HG03378 (cell line): ENCODE data around the gene ALDH5A1.
A peak's percentile ranks its signal among the peaks of the same experiment; 100 is the strongest.
"Not testable (repeated sequence)": the region's sequence is repeated elsewhere in the genome, so short reads cannot be mapped to it uniquely, and the experiment has no call there.

Source experiments
- ATAC-seq: cut with Tn5 transposase; IDR thresholded peaks from one replicate; pipeline ENCODE4 v1.9.1; 2021; ENCODE audit warnings: mild to moderate bottlenecking, moderate library complexity; ENCODE audit not compliant: unreplicated experiment

The ALDH5A1 gene

DNA sequence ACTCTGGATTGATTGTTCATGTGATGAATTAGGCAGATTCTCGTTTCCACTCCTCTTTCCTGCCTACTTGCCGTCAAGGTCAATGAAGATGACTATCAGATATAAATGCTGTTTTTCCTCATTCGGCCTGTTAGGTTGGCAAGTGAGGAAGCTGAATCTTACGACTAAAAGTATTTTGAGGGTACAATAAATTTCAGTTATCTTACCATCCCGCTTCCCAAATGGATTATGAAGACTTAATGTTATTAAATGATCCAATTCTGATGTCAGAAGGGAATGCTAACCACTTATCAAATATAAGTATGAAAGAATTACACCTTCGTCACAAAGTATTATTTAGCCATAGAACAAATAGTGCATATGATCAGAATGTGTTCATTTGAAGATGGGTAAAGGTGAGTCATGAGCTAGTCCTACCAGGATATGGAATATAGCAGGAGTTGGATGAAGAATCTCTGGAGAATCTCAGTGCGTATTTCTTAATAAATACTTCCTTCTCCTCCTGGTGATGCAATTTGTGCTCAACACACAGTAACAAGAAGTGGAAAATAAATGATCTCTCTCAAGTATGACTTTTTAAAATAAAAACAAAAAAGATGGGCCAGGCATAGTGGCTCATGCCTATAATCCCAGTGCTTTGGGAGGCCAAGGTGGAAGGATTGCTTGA, 10.0 kb upstream of the ALDH5A1 start:
- no peak for ATAC-seq

GRCh38 chr6:24486065-24486464, 8.7 kb upstream of the ALDH5A1 start:
- no peak for ATAC-seq

- no peak for ATAC-seq
Measured at GRCh38 chr6:24489470-24489869, 5.3 kb upstream of the ALDH5A1 start, which contains the start of gene GPLD1. GPLD1 (minus strand) TSS chr6:24489578; CDS start chr6:24489511, 67 bp downstream.

DNA sequence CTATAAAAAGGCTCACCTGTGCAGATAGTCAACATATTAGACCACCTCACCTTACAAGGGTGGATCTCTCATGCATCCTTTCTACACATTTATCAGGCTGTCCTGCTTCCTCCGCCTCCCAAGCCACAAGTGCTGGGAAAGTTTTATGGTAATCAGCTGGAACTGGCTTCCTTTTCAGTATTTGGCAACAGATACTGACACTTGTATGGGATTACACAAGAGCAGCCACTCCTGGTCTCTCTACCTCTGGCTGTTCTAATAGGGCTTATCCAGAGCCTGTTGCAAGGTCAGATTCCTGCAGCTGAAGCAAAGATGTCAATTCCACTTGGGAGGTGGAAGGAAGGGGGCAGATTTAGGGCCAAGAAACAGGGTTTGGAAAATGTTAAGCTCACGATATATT, 4.9 kb upstream of the ALDH5A1 start:
- no peak for ATAC-seq

- ATAC-seq, result no peak
Measured at GRCh38 chr6:24490948-24491347, 3.8 kb upstream of the ALDH5A1 start.

GRCh38 chr6:24492475-24492874, 2.3 kb upstream of the ALDH5A1 start:
- ATAC-seq, result no peak

- peak; percentile 12 for ATAC-seq
Measured at GRCh38 chr6:24493945-24494820, 586 bp upstream of the ALDH5A1 start.

DNA sequence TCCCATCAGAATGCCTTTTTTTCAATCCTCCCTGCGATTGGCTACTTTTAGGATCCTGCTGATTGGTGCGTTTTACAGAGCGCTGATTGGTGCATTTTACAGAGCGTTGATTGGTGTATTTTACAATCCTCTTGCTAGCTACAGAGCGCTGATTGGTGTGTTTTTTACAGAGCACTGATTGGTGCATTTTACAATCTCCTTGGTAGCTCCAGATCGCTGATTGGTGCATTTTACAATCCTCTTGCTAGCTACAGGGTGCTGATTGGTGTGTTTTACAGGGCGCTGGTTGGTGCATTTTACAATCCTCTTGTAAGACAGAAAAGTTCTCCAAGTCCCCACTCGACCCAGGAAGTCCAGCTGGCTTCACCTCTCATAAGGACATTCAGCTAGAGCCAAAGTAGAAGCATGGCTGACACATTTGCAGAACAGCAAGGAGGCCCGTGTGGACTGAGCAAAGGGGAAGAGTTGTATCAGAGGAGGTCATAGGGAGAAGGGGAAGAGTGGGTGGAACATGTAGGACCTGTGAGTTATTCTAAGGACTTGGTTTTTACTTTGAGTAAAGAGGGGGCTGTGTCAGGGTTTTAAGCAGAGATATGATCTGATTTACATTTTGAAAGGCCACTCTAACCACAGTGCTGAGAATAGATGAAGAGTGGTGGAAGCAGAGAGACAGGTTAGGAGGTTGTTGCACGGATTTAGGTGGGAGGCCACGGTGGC, 2.6 kb downstream of the ALDH5A1 start:
- no peak for ATAC-seq

- ATAC-seq, result no peak
Measured at GRCh38 chr6:24500683-24501082, 5.9 kb downstream of the ALDH5A1 start.

DNA sequence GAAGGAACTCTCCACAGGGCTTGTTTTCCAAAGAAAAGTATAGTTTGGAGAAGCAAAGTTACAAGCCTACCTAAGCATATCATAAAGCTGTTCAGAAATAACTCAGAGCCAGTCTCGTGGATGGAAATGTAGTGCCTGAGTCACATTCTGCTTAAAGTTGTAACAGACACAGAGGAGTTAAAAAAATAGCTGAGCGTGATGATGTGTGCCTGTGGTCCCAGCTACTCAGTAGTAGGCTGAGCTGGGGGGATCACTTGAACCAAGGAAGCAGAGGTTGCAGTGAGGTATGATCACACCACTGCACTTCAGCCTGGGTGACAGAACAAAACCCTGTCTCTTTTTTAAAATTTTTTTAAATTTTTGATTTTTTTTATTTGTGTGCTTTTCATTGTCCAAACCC, 6.6 kb downstream of the ALDH5A1 start:
- no peak for ATAC-seq

- no peak for ATAC-seq
Measured at GRCh38 chr6:24501914-24502313, 7.1 kb downstream of the ALDH5A1 start.

DNA sequence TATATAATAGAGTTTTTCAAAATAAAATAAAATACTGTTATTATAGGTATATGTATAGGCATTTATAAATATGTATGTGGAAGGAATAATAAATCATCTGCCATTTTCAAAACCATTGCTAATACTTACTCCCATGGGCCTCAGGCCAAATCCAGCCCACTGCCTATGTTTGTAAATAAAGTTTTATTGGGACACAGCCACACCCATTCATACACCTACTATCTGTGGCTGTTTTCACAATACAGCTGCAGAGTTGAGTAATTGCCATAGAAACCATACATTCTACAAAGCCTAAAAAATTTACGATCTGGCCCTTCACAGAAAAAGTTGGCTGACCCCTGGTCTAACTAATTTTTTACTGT, 9.5 kb downstream of the ALDH5A1 start:
- ATAC-seq, result no peak

DNA sequence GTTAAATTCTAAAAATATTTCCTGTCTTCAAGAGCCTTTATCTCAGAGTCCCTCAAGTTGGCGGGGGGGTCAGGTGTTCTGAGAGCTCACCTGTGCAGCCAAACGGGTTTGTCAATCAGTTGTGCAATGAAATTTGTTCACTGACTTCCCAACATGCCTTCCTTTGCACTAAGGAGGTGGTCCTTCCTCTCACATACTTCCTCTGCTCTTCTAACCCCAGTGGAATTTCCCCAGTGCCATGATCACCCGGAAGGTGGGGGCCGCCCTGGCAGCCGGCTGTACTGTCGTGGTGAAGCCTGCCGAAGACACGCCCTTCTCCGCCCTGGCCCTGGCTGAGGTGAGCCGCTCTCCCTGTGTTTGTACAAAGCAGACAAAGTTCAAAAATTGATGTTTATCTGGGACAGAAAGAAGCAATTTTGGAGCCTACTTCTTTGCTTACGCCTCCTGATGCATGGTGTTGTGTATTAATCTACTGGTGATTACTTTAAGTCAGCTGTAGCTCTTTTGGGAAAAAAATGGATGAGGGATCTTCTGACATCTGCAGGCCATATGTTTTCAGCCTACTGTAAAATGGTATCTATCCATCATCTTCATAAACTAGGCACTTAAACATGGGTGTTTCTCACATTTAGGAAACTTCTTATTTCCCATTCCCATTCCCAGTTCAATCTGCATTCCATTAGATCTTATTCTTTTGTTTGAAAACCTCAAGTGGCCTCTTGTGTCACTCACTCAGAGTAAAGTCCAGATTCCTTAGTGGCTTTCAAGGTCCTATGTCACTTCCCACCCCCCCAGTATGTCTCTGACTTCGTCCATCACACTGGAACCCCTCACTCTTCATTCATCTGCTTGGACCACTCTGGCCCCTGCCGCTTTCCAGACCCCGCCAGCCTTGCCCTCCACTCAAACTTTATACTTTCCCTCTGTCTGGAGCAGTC, 10.1 kb downstream of the ALDH5A1 start:
- no peak for ATAC-seq

GRCh38 chr6:24506814-24507520, 12.2 kb downstream of the ALDH5A1 start:
- no peak for ATAC-seq

- ATAC-seq, result not testable (repeated sequence)
Measured at GRCh38 chr6:24511976-24512375, 17.2 kb downstream of the ALDH5A1 start.

DNA sequence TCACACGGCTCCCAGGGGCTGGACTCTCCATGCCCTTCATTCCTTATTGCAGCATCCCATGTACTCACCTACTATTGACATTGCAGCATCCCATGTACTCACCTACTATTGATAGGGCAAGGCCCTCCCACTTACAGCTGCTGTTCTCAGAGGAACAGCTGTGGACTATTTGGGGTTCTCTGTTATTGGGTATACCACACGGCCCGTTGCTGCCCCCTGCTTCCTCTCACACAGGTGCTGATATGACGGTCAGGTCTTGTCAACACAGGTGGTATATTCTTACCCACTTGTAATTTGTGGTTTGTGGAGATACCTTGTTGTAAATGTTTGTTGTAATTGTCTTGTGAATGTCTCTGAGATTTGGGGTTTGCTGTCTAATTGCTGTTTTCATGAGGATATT, 18.8 kb downstream of the ALDH5A1 start:
- no peak for ATAC-seq

GRCh38 chr6:24517659-24518543, 23.1 kb downstream of the ALDH5A1 start:
- peak; percentile 86 for ATAC-seq

GRCh38 chr6:24520929-24521546, 26.3 kb downstream of the ALDH5A1 start:
- ATAC-seq, result peak; percentile 32
